Fibroblast of the conjunctiva (primary cell): ENCODE results near the gene PPP1R27.
"Not testable (repeated sequence)": the region's sequence is repeated elsewhere in the genome, so short reads cannot be mapped to it uniquely, and the experiment has no call there.

Source experiments
- DNase-seq: peaks from one replicate; pipeline ENCODE4 v3.0.0-alpha.2; 2010; ENCODE audit warnings: low read depth

PPP1R27 gene

DNA sequence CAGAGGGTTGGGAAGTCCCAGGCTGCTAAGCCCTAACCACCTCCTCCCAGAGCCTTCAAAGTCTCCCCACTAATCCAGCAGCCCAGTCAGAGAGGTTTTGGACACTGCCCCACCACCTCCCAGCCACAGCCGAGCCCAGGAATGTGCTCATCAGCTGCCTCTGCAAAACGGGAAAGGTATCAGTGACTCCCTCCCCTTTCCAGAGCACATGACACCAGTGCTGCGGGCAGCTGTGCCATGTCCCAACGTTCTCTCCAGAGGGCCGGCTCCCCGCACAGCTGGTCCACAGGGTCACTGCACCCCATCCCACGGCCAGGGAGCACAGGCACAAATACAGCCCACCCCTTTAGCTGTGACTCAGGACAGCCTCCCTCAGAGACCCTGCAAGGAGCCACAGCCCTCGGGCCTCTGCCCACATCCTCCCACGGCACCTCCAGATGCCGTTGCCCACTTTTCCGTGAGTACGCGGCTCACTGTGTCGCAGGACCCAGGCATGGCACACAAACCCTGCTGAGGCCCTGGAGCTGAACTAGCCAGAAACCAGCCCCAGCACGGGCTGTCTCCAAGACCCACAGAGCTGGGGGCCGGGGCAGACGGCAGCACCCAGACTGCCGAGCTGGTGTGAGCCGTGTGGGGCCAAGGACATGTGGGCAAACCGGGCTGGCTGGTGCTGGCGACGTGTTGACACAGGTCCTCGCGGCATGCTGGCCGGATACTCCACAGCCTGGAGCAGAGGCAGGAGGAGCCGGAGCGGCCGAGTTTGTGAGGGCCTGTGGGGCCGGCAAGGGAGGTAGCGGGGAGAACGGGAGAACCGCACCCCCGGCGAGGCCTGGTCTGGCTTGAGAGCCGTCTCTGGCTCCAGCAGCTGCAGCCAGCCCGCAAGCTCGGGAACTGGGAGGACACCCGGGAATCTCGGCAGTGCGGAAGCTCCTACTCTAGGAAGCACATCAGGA, 6.3 kb upstream of the PPP1R27 start:
- no peak for DNase-seq

DNA sequence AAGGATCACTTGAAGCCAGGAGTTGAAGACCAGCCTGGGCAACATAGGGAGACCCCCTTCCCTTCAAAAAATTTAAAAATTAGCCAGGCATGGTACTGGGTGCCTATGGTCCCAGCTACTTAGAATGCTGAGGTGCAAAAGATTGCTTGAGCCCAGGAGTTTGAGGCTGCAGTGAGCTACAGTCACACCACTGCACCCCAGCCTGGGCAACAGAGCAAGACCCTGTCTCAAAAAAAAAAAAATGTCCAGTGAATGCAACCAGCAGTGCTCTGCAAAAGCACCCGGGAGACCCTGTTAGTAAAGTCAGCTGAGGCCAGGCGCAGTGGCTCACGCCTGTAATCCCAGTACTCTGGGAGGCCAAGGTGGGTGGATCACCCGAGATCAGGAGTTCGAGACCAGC, 5.2 kb upstream of the PPP1R27 start:
- DNase-seq = not testable (repeated sequence)

DNA sequence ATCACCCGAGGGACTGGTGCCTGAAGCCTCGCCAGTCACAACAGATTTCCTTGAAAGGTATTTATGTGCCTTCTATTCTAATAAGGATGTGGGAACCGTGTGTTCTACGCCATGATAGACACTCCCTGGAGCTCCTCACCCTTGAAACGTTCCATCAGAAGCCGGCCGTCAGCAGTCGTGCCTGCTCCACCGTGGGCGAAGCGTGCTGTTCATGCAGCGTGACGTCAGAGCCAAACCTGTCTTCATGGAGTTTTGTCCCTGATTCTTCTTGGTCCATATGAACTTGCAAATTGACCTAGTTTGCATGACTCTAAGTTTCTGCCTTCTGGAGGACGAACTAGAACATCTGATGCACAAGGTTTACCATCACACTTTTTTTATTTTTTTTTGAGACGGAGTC, 4.5 kb upstream of the PPP1R27 start:
- no peak for DNase-seq

DNA sequence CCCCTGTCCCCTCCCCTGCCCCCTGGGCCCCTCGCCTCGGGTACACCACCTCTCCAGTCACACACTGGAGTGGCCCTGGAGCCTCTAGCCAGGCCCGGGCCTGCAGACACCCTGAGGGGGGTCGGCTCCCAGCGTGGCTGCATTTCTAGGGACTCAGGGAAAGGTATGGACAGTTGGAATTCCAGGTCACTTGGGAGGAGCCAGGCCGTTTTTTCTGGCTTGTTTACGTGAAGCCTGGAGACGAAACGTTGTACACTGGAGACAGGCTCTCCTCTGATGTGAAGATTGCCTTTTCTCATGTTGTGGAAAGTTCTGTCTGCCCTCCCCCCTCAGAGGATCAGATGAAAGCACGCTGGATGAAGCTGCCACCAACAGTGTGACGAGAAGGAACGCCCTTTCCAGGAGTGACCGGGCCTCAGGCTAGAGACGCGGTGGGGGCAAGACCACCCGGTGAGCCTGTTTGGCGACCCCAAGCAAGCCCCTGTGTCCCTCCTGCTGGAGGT, 4.0 kb upstream of the PPP1R27 start:
- DNase-seq = no peak

DNA sequence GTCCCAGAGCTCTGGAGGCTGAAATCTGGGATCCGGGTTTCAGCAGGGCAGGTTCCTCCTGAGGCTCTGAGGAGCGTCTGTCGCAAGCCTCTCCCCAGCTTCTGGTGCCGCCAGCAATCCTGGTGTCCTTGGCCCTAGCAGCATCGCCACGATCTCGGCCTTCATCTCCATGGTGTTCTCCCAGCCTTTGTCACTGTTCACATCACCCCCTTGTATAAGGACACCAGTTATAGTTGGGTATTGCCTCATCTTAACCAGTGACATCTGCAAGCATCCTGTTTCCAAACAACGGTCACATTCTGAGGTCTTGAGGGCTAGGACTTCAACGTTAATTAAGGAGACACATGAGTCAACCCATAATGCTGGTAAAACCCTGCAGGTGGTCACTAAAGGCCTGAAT, 2.8 kb upstream of the PPP1R27 start:
- DNase-seq = no peak

DNA sequence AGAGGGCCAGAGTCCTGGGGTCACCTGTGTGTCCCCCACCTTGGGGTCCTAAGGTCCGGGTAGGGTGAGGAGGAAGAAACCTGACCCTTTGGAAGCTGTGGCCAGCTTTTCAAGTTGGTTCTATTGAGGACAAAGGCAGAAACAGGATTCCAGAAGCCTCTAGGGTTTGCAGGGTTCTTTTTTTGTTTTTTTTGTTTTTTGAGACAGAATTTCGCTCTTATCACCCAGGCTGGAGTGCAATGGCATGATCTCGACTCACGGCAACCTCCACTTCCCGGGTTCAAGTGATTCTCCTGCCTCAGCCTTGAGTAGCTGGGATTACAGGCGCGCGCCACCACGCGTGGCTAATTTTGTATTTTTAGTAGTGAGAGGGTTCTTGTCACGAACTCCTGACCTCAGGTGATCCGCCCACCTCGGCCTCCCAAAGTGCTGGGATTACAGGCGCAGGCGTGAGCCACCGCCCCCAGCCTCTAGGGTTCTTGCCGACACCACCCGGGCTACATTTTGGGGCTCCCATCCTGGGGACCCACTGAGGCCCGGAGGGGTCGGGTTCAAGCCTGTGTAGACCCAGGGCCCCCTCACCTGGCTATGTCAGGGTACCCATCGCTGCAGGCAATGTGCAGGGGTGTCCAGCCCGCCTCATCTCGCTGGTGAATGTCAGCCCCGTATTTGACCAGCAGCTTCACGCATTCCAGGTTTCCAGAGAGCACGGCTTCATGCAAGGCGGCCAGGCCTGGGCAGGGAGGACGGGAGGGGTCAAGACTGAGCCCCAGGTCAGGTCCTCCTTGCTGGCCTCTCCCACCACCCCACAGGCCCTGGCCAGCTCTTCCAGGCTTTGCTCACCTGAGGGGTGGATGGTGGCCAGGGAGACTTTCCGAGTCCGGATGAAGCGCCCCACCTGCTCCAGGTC, 674 bp downstream of the PPP1R27 start:
- DNase-seq = no peak

DNA sequence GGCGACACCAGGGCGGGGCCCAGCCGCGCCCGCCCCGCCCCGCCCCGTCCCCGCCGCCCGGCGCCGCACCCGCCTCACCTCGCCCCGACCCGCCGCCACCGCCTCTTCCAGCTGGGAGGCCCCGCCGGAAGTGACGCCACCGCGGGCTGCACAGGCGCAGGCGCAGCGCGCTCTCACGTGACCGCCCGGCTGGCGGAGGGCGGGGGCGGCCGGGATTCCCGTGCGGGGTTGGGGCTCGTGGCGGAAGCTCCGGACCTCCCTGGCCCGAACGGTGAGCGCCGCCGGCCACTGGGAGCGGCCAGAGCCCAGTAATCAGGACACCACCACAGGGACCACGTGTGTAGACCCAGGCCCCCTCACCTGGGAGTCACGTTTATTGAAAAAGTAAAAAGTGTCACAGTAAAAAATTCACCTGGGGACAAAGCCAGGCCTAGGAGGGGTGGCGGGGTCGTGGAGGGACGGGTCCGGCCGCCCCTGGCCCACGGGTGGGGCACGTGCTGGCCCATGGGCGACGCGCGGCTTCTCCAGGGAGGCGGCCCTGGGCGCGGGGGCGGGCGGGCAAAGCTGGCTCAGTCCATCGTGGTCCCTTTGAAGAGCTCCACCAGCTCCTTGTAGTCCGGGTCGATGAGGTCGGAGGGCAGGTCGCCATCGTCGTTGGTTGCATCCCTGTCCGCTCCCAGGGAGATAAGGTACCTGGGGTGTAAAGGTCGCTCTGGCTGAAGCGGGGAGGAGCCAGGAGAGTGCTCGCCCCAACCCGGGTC, 1.5 kb downstream of the PPP1R27 start, which contains the start of gene MCRIP1:
Gene MCRIP1 (minus strand): TSS at position 132 of the 761 bp plus-strand sequence. CDS start 8,785 bp downstream, outside the sequence.
- peak; percentile 79 for DNase-seq

DNA sequence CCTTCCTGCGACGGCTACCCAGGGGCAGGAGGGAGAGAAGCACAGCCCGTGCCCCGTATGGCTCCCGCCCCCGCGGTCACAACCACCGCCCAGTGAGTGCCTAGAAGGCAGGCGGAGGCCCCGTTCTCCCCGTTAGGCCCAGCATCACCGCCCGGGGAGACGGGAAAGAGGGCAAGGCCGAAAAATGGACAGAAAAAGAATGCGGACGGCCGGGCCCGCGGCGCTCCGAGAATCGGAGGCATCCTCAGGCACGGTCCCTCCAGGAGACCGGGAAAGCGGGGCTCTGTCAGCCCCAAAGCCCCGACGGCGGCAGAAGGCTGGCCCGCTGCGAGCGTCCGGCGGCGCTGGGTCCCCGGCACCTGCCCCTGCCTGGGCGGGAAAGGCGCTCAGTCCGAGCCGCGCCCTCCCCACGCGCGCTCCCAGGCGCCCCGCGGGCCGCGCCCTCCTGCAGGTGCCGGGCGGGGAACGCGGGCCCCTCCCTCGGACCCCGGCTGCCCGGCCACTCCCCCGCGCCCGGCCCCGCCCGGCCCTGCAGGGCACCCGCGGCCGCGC, 2.2 kb downstream of the PPP1R27 start:
- no peak for DNase-seq

DNA sequence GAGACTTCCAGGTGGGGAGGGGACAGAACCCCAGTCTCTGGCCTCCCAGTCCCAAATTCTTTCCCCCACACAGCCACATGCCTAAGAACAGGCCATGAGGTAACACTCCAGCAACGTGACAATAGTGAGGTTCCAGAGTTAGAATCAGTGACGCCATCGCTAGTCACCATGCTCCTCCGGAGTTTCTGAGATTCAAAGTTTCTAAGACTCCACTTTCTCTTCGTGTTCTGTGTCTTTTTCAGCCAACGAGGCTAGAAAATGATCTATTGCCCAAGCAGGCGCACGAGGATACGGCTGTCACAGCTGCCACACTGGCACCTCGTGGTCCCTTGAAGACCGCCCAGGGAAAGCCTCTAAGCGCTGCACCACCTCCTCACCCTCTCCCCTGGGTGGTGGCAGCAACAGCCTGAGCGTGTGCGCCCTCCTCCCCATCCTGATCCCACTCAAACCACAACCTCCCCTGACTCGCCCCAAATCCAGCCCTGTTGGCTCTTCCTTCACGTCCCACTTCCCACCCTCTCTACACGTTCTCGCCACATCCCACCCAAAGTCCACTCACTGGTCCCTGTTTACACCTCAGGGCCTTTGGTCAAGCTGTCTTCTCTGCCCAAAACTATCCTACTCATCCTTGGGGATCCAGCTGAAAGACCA, 2.8 kb downstream of the PPP1R27 start:
- no peak for DNase-seq

DNA sequence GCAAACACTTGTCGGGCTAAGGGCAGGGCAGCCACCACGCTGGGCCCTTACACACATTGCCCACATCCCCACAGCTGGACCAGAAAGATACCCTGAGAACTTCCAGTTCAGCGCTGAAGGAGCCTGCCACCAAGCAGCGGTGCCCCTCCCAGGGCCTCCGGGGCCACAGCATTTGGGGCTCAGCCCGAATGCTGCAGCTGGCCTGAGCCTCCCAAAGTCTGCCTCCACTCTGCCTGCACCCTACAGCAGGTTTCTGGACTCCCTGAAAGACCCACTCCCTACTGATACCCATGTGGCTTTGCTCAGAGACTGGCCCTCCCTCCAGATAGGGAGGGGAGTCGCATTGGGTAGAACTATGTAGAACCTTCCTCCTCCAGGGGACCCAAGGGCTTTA, 3.3 kb downstream of the PPP1R27 start:
- no peak for DNase-seq

DNA sequence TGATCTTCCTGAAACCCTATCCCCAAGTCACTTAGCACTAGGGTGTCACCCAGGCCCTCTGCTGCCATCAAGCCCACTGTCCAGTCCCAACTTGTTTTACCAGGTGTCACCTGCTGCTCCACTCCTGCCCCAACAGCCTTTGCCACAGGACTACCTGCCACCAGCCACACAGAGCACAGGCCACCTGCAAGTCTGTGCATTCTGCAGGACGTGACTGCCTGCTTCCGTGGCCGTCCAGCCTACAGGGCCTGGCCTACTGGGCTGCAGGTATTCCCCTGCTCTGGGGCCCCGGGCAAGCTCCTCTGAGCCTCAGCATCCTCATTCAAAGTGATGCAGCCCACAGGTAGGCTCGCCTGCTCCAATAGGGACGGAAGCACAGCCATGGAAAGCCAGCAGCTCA, 5.0 kb downstream of the PPP1R27 start:
- DNase-seq = no peak

DNA sequence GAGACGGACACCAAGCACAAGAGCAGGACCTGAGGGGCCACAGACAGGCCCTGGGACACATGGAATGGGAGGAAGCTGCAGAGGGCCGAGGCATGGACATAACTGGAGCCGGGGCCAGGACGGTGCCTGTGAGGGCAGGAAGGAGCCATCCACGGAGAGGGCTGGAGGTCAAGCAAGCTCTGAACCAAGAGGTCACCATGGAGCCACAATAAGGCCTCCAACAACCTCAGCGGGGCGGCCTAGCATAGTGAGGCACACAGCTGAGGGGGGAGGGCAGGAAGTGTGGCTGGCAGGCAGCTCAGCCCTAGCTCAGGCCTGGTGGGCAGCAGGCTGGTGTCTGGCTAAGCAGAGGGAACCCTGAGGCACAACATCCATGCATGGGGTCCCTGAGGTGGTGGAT, 6.2 kb downstream of the PPP1R27 start:
- DNase-seq = no peak

DNA sequence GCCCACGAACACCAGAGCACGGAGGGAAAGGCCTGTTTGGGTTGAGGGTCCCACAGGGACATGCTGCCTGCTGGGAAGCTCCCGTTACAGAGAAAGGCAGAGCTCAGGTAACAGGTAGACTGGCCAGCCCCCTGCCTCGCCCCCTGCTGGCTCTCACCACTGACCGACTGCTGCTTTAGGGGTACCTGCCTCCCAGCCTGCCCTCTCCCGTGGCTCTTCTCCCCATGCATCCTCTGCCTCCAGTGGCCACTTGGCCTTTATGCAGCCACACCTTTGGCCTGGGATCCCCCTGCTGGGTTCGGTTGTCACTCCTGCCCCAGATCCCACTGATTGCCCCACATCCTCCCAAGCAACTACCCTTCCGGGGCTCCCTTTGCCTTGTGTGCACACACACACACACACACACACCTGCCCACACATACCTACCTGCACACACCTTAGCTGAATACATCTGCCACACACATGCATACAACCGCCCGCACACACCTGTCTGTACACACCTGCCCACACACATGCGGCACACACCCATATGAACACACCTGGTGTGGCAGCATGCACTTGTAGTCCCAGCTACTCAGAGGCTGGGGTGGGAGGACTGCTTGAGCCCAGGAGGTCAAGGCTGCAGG, 8.9 kb downstream of the PPP1R27 start:
- DNase-seq = no peak

DNA sequence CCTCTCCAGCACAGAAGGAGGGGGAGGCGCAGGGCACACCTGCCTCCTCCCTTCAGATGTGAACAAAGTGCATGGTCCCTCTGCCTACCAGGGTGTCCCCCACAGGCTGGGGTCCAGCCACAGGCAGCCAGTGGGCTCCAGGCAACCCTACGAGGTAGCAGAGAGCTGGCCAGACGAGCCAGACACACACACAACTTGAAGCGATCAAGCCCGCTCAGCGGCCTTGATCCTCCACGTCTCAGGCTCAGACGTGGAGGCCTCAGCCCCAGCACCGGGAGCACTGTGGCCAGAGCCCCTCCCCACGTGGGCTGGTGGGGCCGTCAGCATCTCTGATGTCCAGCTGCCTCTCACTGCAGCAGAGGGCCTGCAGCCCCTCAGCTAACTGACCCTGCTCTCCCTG, 10.3 kb downstream of the PPP1R27 start:
- no peak for DNase-seq

DNA sequence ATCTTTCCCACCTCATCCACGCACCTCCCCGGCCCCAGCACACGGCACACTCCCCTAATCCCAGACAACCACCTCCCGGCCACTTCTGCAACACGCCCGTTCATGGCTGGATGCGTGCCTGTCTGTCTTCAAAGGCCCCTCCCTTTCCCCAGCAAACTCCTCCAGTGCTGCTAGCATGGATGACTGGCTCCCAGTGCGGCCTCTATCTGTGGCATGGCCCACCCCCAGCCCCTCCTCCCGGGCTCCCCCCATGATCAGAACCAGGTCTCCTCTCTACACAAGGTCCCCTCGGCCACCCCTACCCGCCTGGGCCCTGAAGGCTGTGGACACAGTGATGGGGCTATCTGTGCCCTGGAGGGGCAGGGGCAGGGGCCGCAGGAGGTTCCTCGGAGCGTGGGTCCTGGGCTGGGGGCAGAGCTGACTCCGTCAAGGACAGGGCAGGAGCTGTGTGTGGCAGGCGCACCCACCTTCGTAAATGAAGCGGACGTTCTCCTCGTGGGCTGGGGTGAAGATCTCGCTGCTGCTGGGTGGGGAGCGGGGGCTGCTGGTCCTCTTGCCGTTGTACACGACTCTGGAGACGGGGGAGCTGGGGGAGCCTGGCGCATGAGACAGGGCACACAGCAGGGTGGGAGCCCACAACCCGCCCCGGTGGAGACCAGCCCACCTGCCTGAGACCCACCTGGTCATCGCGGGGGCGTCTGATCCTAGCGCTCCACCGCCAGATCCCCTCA, 10.9 kb downstream of the PPP1R27 start:
- DNase-seq = no peak

DNA sequence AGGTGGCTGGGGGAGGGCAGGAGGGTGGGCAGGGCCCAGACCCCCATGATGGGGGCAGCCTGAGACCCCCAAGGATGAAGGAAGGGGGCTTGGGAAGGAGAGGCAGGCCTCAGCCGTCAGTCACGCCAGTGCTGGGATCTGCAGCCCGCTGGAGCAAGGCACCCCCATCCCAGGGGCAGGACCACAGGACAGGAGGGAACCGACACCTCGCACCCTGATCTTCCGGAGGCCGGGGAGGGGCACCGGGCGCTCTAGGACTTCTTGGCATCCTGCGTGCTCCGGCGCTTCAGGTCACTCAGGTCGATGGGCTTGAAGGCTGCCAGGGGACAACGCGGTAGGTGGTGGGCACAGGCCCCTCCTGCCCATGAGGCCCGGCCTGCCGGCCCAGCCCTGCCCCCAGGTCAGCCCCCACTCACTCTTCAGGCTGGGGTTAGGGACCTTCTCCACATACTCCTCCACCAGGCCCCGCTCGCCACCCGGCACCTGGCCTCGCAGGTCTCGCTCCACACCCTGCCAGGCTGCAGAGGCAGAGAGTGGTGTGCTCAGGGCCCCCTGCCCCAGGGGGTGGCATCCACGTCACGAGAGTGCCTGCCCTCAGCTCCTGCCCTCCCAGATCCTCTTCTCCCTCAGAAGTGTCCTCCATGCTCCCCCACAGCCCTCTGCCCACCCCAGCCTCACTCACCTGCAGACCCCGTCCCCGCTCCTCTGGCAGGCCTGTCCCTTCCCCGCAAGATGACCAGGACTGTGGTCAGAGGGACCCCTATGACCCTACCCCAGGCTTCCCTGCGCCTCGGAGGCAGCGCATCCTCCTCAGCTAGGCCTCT, 11.6 kb downstream of the PPP1R27 start:
- DNase-seq = no peak

DNA sequence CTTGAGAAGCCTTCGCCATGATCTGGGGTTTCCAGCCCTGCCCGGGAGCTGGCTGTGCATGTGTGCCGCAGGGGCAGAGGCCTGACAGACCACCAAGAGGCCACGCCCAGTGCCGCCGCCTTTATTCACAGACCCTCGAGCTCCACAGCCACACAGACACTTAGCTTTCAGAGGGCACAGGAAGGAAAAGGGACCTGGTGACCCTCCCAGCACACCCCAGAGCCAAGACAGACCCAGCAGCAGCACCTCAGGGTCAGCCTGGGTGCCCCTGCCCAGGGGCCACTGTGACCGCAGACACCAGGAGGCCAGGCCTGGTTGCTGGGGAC, 12.6 kb downstream of the PPP1R27 start:
- DNase-seq = no peak

DNA sequence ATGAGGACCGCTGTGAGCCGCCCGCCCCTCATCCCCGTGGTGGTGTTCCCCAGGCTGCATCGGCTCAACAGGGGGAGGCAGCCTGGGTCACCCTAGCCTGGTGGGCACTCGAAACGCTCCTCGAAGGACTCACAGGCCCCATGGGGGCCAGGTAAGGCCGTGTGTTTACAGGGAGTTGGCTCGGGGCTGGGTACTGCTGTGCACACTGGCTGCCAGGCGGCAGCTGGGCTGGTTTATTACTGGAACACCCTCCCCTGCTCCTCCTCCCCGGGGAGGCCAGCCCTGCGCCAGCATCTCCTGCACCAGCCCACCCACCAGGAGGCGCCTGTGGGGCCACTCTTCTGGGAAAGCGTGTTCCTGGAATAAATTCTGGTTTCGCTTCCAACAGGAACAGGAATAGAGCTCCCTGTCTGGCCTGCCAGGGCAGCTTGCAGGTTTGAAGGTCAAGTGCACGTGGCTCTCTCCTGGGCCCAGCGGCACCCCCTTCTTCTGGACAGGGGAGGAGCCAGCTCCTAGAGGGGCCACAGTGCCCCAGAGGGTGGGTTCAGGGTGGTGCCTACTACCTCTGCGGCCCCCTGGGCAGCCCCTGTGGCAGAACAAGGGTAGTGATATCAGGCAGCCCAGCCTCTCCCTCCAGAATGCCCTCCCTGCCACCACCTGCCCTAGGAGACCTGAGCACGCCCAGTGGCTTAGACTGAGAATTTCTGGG, 13.1 kb downstream of the PPP1R27 start:
- DNase-seq = no peak
